HG03460 (cell line): Measurements from ENCODE around the gene MYOM1.

Experiments
- ATAC-seq: cut with Tn5 transposase; IDR thresholded peaks from one replicate; pipeline ENCODE4 v1.9.1; 2021; ENCODE audit not compliant: unreplicated experiment

Gene MYOM1

DNA sequence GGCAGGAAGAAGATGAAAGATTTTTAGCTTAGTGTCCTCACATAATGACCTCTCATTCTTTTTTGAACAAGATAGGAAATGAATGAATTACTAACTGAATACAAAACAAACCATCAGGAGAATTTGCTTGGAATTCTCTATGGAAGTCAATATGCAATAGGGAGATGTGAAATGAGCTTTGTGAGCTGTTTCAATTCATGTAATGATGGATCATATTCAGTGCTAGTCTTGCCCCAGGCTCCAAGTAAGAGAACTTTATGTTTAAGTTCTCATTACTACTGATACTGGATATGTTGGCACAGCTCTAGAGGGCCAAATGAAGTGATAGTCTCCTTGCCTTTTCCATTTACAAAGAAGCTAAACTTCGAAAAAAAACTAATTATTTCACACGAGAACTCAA, 29.2 kb downstream of the MYOM1 start:
- ATAC-seq = no peak

DNA sequence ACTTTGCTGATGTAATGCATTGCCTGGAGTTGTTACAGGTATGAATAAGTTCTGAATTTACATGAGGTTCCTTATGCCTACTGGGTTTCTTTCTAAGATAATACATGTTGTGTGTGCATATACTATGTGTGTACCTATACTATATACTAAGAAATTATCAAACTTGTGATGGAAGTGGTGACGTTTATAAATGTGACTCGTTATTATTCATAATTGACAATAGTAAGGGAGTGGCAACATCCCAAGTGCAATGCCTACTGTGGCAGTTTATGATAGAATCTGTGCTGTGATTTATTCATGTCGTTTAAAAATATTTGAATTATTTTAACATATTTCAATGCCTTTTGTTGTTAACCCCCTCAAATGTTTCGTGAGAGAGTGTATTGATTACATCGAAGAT, 29.9 kb downstream of the MYOM1 start:
- no peak for ATAC-seq

DNA sequence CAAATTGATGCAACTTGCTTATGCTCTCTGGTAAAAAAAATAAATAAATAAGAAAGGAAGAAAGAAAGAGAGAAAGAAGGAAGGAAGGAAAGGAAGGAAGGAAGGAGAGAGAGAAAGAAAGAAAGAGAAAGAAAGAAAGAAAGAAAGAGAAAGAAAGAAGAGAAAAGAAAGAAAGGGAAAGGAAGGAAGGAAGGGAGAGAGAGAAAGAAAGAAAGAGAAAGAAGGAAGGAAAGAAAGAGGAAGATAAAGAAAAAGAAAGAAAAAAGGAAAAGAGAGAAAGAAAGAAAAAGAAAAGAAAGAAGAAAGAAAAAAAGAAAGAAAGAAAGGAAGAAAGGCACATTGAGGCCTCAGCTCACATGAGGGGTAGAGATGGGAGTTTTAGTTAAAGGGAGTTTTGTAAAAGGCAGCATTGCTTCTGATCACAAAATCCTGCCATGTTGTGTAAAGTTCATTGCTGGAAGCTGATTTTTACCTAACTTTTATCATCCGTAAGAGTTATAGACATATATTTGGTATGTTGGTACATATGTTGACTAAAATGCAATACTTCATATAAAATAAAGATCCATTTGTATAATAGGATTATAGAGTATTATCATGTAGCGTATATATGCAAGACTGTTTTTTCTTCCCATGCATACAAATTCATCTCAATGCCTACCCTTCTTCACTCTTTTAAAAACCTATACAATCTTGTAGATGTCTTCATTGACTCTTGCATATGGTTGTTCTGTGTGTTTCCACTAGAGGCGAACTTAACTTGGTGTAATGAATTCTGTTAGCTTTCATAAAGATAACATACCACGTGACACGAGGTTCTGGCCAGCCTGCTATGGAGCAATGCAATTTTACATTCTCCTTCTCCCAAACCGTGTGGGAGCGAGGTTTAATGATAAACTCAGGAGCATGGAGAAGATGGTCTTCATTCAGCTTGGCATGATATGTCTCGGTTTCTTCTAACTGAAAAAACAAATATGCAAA, 32.8 kb downstream of the MYOM1 start:
- no peak for ATAC-seq

DNA sequence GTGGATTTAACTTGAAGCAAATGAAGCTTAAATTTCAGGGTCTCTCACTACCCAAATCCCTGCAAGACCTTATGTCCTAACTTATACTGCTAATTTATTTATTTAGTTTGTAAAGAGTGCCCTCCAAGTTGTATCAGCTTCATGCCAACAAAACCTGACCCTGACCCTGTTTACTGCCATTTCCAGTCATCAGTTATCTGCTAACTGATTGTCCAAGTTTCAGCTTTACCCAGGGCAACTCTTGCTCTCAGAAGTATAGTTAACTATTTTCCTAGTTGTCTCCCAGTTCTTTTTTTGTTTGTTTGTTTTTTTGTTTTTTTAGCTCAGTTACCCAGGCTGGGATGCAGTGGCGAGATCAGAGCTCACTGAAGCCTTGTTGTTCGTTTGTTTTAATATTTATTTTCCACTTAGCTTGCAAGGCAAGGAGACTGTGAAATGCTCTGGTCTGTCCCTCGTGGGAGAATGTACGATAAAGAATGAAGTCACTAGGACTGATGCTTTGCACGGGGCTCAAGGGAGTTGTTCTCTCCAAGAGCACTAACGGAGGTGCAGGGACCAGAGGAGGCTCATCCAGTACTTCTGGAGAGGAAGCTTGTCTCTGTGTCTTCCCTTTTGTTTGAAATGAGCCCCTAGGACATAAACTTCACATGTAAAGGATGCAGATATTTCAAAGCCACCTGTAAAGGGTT, 35.3 kb downstream of the MYOM1 start:
- no peak for ATAC-seq

GRCh38 chr18:3183103-3183717, 36.6 kb downstream of the MYOM1 start:
- ATAC-seq = no peak

DNA sequence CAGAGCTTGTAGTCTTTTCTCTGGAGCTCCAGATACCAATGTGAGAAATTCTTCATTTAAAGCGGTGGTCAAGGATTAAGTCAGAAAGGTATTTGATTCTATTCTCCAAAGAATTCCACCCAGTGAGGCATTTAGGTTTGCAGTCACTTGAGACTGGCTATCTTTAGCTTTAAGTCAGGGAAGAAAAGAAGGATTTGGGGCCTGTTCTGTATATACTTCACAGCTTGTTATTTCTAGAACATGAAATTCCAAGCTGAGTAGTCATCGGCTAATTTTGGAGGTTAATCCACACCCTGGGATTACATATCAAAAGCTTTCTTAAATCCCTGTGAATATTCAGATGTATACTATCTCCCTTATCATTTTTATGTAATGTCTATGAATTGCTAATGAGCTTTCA, 39.4 kb downstream of the MYOM1 start:
- ATAC-seq = no peak

DNA sequence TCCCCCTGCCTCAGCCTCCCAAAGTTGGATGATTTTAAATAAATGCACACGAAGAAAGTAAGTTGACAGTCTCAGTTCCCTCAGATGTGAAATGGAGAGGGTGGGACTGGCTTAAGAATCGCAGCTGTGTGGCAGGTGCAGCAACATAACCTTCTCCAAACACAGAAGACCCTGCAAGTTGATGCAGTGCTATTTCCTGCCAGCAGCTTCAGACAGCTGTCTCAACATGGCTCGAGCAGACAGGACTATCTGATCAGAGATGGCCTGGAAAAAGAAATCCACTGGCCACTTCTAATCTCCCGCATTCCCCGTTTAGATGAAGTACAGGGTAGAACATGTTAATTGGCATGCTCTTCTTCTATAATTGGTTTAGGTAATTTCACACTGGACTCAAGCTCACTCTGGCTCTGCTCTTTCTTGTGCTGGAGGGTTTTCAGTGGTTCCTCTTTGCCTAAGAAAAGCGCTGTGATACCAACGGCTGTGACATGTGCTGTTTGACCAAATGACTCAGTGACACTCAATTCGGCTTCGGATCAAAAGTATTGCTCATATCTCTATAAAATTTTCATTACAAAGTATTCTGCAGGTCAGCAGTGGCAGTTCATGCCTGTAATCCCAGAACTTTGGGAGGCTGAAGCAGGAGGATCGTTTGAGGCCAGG, 40.2 kb downstream of the MYOM1 start:
- ATAC-seq = peak; percentile 47

- peak; percentile 88 for ATAC-seq
These were observed 41.7 kb downstream of the MYOM1 start for GRCh38 chr18:3177902-3178687.

- ATAC-seq = no peak
These were observed 44.5 kb downstream of the MYOM1 start for GRCh38 chr18:3175195-3175758.

DNA sequence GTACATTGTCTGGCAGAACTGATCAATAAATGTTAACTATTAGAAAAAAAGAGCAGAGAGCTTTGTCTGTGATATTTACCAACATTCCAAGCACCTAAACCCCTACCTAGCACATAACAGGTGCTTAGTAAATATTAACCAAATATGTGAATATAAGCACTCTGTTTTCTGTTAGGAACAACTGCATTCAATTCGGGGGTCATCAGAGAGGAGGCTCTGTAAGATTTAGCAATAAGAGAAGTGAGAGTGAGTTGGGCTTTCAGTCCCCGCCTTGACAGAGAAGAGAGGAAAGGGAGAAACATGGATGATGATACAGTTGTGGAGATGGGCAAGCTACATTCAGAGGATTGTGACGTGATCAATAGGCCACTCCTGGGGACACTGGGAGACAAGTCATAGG, 47.7 kb downstream of the MYOM1 start:
- no peak for ATAC-seq

DNA sequence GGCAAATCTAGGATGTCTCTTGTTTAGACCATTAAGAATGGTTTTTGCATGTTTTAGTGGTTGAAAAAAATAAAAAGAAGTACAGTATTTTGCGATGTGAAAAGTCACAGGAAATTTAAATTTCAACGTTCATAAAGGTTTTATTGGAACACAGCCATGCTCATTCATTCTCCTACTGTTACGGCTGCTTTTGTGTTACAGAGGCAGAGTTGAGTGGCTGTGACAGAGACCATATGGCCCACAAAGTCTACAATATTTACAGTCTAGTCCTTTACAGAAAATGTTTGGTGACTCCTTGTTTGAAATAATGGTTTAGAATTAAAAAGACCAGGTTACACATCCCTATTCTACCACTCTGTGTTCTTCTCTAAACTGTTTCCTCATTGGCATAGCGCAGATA, 48.1 kb downstream of the MYOM1 start:
- ATAC-seq = no peak

DNA sequence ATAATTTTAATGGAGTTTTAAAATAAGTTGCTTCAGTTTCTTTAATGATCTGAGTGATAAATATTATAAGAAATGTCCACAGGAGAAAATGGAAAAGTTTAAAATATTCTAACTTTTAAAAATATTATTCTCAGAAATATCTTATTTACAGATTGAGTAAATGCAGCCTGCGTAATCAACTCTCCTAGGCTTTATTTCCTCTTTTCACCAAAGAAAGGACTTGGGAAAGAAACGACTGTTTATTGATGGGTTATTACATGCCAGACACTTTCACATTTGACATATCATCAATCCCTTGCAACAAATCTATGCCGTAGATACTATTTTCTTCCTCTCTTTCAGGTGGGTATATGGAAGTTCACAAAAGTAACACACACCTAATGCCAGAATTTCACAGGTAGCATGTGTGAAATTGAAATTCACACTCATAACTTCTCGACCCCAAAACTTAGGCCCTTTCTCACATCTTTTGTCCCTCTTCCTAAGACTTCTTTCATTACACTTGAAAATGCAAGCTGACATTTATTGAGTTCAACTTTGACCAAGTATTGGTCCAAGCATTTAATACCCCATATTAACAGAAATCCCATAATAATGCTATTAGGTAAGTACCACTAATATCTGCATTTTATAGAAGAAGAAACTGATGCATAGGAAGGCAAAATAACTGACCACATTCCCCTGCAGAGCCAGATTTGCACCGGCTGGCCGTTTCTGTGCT, 49.2 kb downstream of the MYOM1 start:
- ATAC-seq = no peak

DNA sequence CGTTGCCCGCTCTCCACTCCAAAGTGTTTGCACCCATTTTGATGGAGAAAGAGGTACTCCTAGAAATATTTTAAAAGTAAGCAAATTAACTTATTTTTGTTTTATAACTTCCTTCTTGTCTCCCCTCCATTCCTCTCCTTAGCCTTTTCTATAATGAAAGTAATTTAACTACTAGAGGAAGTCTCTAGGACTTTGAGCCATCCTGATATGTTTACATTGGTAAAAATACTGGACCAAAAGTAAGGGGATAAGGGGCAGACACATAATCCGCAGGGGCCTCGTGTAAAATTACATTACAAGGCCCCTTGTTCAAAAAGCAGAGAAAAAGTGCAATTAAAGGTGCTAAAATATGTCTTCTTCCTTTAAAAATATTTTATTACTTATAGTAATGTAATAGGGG, 55.4 kb downstream of the MYOM1 start:
- ATAC-seq = no peak

GRCh38 chr18:3163968-3164367, 55.8 kb downstream of the MYOM1 start:
- no peak for ATAC-seq

DNA sequence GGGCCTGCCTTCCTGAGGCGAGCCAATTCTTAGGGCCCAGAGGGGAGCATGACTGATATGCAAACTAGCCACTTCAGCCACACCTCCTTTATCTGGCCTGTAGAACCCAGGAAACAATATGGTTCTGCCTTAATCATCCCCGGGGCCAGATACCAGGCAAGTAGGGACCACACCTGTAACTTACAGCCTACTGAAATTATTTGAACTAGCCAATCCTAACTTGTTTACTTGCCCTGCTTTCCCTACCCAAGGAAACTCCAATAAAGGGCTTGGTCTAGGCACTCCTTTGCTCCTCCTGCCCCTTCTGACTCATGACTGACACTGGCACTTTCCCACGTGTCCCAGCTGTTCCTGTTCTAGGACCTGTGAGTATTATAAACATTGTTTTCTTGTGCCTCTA, 57.6 kb downstream of the MYOM1 start:
- no peak for ATAC-seq

DNA sequence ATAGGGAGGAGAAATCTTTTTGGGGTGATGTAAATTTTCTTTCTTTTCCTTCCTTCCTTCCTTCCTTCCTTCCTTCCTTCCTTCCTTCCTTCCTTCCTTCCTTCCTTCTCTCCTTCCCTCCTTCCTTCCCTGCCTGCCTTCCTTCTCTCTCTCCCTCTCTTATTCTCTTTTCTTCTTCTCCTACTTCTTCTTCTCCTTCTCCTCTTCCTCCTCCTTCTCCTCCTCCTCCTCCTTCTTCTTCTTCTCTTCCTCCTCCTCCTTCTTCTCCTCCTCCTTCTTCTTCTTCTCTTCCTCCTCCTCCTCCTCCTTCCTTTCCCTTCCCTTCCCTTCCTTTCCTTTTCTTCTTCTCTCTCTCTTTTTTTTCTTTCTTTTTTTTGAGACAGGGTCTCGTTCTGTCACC, 59.9 kb downstream of the MYOM1 start:
- no peak for ATAC-seq

- no peak for ATAC-seq
These were observed 62.2 kb downstream of the MYOM1 start for GRCh38 chr18:3157606-3158005.

DNA sequence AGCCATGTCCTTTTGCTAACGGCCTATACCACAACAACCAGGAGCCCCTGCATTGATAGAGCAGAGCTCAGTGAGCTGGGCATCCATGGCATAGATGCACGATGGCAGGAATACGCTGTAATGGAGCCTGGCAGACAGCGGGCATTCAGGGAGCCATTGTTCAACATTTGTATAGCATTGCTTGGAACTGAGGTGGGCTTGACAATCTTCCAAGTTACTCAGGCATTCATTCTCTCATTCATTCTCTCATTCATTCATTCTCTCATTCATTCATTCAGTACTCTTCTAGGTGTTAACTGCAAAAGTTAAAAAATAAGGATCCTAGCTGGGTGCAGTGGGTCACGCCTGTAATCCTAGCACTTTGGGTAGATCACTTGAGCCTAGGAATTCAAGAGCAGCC, 62.7 kb downstream of the MYOM1 start:
- ATAC-seq = no peak

DNA sequence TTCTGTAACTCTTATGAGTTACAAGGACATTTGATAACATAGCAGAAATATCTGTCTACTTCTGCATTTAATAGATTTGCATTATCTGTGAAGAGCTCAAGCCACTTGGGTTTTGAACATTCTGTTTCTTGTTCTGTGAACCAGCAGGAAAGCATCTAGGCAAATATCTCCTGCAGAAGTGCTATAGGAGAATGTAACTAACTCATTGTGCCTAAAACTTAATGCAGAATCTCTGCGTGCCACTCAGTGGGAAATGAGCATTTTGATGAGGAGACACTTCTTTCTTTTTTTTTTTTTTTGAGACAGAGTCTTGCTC, 63.5 kb downstream of the MYOM1 start:
- no peak for ATAC-seq

GRCh38 chr18:3154214-3154613, 65.6 kb downstream of the MYOM1 start:
- ATAC-seq = no peak
